Measurements from ENCODE around the gene INPPL1.

INPPL1 gene

DNA sequence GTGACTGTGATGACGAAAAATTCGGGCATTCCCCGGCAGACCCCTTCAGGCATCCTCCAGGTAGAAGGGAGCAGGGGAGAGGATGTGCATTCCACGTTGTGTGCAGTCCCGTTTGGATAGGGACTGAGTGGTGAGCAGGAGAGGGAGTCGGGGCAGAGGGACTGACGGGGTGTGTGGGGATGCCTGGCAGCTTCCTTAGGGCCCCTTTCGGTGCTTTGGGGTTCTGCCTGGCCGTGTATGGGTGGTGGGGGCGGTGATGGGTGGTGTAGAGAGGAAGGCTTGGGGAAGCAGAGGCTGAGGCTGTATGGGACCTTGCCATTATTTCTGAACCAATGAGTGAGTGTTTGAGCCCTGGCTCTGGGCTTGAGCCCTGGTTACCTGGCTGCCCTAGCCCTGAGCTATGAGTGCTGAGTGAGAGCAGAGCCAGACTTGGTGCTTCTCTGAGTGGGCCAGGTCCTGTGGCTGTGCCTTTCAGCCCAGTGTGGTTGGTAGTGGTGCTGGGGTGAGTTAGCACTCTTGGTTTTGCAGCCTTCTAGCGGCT, 914 bp downstream of the INPPL1 start:
- peak overlapping the region; percentile 75 for H3K4me3 ChIP-seq (replicated peaks; ENCODE audit: insufficient read depth, low read length)
- no peak for TF ChIP-seq SPI1 (IDR thresholded peaks at IDR 0.05; ENCODE audit: borderline replicate concordance, low read depth)
- TF ChIP-seq, protein P1, sequence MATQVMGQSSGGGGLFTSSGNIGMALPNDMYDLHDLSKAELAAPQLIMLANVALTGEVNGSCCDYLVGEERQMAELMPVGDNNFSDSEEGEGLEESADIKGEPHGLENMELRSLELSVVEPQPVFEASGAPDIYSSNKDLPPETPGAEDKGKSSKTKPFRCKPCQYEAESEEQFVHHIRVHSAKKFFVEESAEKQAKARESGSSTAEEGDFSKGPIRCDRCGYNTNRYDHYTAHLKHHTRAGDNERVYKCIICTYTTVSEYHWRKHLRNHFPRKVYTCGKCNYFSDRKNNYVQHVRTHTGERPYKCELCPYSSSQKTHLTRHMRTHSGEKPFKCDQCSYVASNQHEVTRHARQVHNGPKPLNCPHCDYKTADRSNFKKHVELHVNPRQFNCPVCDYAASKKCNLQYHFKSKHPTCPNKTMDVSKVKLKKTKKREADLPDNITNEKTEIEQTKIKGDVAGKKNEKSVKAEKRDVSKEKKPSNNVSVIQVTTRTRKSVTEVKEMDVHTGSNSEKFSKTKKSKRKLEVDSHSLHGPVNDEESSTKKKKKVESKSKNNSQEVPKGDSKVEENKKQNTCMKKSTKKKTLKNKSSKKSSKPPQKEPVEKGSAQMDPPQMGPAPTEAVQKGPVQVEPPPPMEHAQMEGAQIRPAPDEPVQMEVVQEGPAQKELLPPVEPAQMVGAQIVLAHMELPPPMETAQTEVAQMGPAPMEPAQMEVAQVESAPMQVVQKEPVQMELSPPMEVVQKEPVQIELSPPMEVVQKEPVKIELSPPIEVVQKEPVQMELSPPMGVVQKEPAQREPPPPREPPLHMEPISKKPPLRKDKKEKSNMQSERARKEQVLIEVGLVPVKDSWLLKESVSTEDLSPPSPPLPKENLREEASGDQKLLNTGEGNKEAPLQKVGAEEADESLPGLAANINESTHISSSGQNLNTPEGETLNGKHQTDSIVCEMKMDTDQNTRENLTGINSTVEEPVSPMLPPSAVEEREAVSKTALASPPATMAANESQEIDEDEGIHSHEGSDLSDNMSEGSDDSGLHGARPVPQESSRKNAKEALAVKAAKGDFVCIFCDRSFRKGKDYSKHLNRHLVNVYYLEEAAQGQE (IDR thresholded peaks at IDR 0.05; ENCODE audit: insufficient replicate concordance, low read depth) = no peak
- TF ChIP-seq CTCF (IDR thresholded peaks at IDR 0.05; ENCODE audit: insufficient read depth, low read length) = no peak
- no peak for TF ChIP-seq GABPA (IDR thresholded peaks at IDR 0.05; ENCODE audit: low read depth)
- TF ChIP-seq POLR2AphosphoS5 (IDR thresholded peaks at IDR 0.05; ENCODE audit: low read depth) = no peak
- peak in 1 of 2 experiments; percentile 34 for DNase-seq (ENCODE audit: low read depth in 1 of 2, low spot score in 1 of 2)
- peak overlapping the region; percentile 66 for H3K27ac ChIP-seq (replicated peaks)
- no peaks in the 10 kb centered on the region for H3K27me3 ChIP-seq (ENCODE audit: insufficient read depth, poor library complexity, severe bottlenecking)

GRCh38 chr11:72226701-72227100, 2.1 kb downstream of the INPPL1 start:
- no peak overlapping the region for H3K4me3 ChIP-seq (replicated peaks; ENCODE audit: insufficient read depth, low read length)
- no peak for TF ChIP-seq SPI1 (IDR thresholded peaks at IDR 0.05; ENCODE audit: borderline replicate concordance, low read depth)
- TF ChIP-seq GABPA (IDR thresholded peaks at IDR 0.05; ENCODE audit: low read depth) = no peak
- TF ChIP-seq CTCF (IDR thresholded peaks at IDR 0.05; ENCODE audit: insufficient read depth, low read length) = no peak
- no peak for TF ChIP-seq POLR2AphosphoS5 (IDR thresholded peaks at IDR 0.05; ENCODE audit: low read depth)
- TF ChIP-seq, protein P1 (IDR thresholded peaks at IDR 0.05; ENCODE audit: insufficient replicate concordance, low read depth) = no peak
- H3K27ac ChIP-seq (replicated peaks) = no peak overlapping the region
- no peaks in the 10 kb centered on the region for H3K27me3 ChIP-seq (ENCODE audit: insufficient read depth, poor library complexity, severe bottlenecking)
- DNase-seq (ENCODE audit: low read depth in 1 of 2, low spot score in 1 of 2) = no peak

- no peak overlapping the region for H3K27ac ChIP-seq (replicated peaks)
- H3K4me3 ChIP-seq (replicated peaks; ENCODE audit: insufficient read depth, low read length) = no peak overlapping the region
- TF ChIP-seq SPI1 (IDR thresholded peaks at IDR 0.05; ENCODE audit: borderline replicate concordance, low read depth) = no peak
- no peak for TF ChIP-seq GABPA (IDR thresholded peaks at IDR 0.05; ENCODE audit: low read depth)
- no peak for TF ChIP-seq POLR2AphosphoS5 (IDR thresholded peaks at IDR 0.05; ENCODE audit: low read depth)
- TF ChIP-seq CTCF (IDR thresholded peaks at IDR 0.05; ENCODE audit: insufficient read depth, low read length) = no peak
- TF ChIP-seq, protein P1 (IDR thresholded peaks at IDR 0.05; ENCODE audit: insufficient replicate concordance, low read depth) = no peak
- DNase-seq (ENCODE audit: low read depth in 1 of 2, low spot score in 1 of 2) = no peak
- no peaks in the 10 kb centered on the region for H3K27me3 ChIP-seq (ENCODE audit: insufficient read depth, poor library complexity, severe bottlenecking)
Measured at GRCh38 chr11:72227316-72228228, 3.0 kb downstream of the INPPL1 start.
